Stimulated activated CD4-positive, alpha-beta T cell treated with anti-CD3 and anti-CD28 coated beads, Interleukin-1b, Interleukin-23, amount 100 ng/mL, for 4 hours (primary cell): ENCODE results near the gene NR6A1.
A peak's percentile ranks its signal among the peaks of the same experiment; 100 is the strongest.

Source experiments
- DNase-seq, 2 donors: peaks; one replicate each; pipeline ENCODE4 v3.0.0-alpha.2; 2020; ENCODE audit warnings: low read depth in 2 of 2

NR6A1 gene

GRCh38 chr9:124771021-124771866 lies at the start of gene NR6A1:
Gene NR6A1 (minus strand): TSS chr9:124771311.
- peak; percentile 88 to 95 for DNase-seq

- no peak for DNase-seq
Observed at GRCh38 chr9:124818431-124819281, 47.5 kb upstream of the NR6A1 start.

- DNase-seq, result no peak
Observed at GRCh38 chr9:124815601-124816000, 44.5 kb upstream of the NR6A1 start.

GRCh38 chr9:124814164-124814535 lies 43.0 kb upstream of the NR6A1 start:
- DNase-seq, result no peak

GRCh38 chr9:124813501-124814163 lies 42.5 kb upstream of the NR6A1 start:
- no peak for DNase-seq

- DNase-seq, result no peak
Observed at GRCh38 chr9:124813041-124813440, 41.9 kb upstream of the NR6A1 start.

- no peak for DNase-seq
Observed at GRCh38 chr9:124812441-124812876, 41.3 kb upstream of the NR6A1 start.

- no peak for DNase-seq
Observed at GRCh38 chr9:124810663-124811355, 39.7 kb upstream of the NR6A1 start.

GRCh38 chr9:124809741-124810500 lies 38.8 kb upstream of the NR6A1 start:
- DNase-seq, result no peak

GRCh38 chr9:124809211-124809610 lies 38.1 kb upstream of the NR6A1 start:
- DNase-seq, result no peak

GRCh38 chr9:124808246-124808956 lies 37.3 kb upstream of the NR6A1 start:
- no peak for DNase-seq

- no peak for DNase-seq
Observed at GRCh38 chr9:124805186-124805585, 34.1 kb upstream of the NR6A1 start.

- DNase-seq, result no peak
Observed at GRCh38 chr9:124803911-124804310, 32.8 kb upstream of the NR6A1 start.

- DNase-seq, result no peak
Observed at GRCh38 chr9:124802426-124802825, 31.3 kb upstream of the NR6A1 start.

GRCh38 chr9:124801356-124801755 lies 30.2 kb upstream of the NR6A1 start:
- no peak for DNase-seq

- DNase-seq, result no peak
Observed at GRCh38 chr9:124800306-124801259, 29.5 kb upstream of the NR6A1 start.

GRCh38 chr9:124799274-124800006 lies 28.3 kb upstream of the NR6A1 start:
- no peak for DNase-seq

GRCh38 chr9:124797343-124798103 lies 26.4 kb upstream of the NR6A1 start:
- no peak for DNase-seq
